Measurements from ENCODE around the gene ALLC.

DNA sequence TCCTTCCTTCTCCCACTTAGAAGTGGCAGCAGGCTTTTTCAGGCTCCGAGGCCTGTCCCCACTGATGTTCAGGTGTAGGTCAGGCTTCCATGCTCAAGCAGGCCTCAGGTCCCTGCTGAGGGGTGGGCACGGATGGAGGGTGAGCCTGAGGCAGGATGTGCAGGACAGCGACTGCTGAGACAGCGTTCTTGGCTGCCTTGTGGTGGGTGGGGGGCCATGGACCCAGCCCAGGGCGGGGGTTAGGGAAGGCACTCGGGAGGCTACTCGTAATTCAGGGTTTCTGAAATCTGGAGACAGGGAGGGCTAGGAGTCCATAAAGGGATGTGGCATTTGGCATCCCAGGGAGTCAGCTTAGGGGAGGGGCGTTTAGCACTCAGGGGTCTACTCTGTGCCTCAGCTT is 32.8 kb upstream of the ALLC start:
- TF ChIP-seq, protein P1, sequence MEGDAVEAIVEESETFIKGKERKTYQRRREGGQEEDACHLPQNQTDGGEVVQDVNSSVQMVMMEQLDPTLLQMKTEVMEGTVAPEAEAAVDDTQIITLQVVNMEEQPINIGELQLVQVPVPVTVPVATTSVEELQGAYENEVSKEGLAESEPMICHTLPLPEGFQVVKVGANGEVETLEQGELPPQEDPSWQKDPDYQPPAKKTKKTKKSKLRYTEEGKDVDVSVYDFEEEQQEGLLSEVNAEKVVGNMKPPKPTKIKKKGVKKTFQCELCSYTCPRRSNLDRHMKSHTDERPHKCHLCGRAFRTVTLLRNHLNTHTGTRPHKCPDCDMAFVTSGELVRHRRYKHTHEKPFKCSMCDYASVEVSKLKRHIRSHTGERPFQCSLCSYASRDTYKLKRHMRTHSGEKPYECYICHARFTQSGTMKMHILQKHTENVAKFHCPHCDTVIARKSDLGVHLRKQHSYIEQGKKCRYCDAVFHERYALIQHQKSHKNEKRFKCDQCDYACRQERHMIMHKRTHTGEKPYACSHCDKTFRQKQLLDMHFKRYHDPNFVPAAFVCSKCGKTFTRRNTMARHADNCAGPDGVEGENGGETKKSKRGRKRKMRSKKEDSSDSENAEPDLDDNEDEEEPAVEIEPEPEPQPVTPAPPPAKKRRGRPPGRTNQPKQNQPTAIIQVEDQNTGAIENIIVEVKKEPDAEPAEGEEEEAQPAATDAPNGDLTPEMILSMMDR (IDR thresholded peaks at IDR 0.05; ENCODE audit: insufficient read depth, low read length, poor library complexity, severe bottlenecking), result no peak
- no peak for TF ChIP-seq EZH2phosphoT487 (conservative IDR thresholded peaks at IDR 0.05; ENCODE audit: low read length)
